Breast epithelium (tissue), 3 donors: ENCODE data around the gene PRKCG.

Experiments
- POLR2AphosphoS5 ChIP-seq, 3 donors: sonication (generic); formaldehyde crosslinking; IDR thresholded peaks; one replicate each; pipeline ENCODE4 v1.6.1; 2017; ENCODE audit warnings: antibody characterized with exemption in 3 of 3
- TF ChIP-seq, protein P1 (sequence below), 3 donors: fragments of 450-650 bp; IDR thresholded peaks; one replicate each; pipeline ENCODE4 v1.5.1; 2016 to 2017; ENCODE audit warnings: antibody characterized with exemption in 3 of 3, mild to moderate bottlenecking in 3 of 3, moderate library complexity in 3 of 3

DNA sequence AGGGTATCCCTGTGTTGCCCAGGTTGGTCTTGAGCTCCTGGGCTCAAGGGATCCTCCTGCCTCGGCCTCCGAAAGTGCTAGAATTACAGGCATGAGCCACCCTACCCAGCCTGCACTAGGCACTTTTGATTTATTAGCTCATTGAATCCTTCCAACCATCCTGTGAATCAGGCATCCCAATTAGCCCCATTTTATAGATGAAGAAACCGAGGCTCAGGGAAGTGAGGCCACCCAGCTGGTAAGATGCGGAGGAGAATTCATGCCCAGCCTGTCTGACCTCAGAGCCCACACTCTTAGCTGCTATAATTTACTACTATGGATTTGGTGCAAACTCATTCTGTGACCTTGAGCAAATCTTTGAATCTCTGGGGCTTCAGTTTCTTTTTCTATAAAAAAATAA lies 62.9 kb downstream of the PRKCG start:
- TF ChIP-seq, protein P1, sequence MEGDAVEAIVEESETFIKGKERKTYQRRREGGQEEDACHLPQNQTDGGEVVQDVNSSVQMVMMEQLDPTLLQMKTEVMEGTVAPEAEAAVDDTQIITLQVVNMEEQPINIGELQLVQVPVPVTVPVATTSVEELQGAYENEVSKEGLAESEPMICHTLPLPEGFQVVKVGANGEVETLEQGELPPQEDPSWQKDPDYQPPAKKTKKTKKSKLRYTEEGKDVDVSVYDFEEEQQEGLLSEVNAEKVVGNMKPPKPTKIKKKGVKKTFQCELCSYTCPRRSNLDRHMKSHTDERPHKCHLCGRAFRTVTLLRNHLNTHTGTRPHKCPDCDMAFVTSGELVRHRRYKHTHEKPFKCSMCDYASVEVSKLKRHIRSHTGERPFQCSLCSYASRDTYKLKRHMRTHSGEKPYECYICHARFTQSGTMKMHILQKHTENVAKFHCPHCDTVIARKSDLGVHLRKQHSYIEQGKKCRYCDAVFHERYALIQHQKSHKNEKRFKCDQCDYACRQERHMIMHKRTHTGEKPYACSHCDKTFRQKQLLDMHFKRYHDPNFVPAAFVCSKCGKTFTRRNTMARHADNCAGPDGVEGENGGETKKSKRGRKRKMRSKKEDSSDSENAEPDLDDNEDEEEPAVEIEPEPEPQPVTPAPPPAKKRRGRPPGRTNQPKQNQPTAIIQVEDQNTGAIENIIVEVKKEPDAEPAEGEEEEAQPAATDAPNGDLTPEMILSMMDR (IDR thresholded peaks at IDR 0.05) = no peak
- no peak for TF ChIP-seq POLR2AphosphoS5 (IDR thresholded peaks at IDR 0.05)
